ENCODE data around the gene TBL3. TPM values are rescaled to one million over a fixed set of nuclear protein-coding genes. Genes with fewer than 3 reads are reported as not detected.

The TBL3 gene
- total and polyA plus RNA-seq, 2 of the 8 experiments (the other 6 are each of a cell fraction or from before 2014, with no cell fraction given) = 65.8 to 137 TPM

- TF ChIP-seq CHD7 (IDR thresholded peaks at IDR 0.05; ENCODE audit: insufficient replicate concordance, low read length) (no peak), RXRA (IDR thresholded peaks at IDR 0.05; ENCODE audit: insufficient read depth, low read depth, low read length) (no peak)
These were observed 48.4 kb upstream of the TBL3 start (continued) for GRCh38 chr16:1923299-1924034.

Data from H1 (cell line).